CD4-positive, alpha-beta T cell treated with Interleukin-4 for 4 hours (primary cell): ENCODE data around the gene TSPAN8.
"Not testable (repeated sequence)": the region's sequence is repeated elsewhere in the genome, so short reads cannot be mapped to it uniquely, and the experiment has no call there.

Experiments used
- DNase-seq: peaks from one replicate; pipeline ENCODE4 v3.0.0-alpha.2; 2020

Gene TSPAN8

DNA sequence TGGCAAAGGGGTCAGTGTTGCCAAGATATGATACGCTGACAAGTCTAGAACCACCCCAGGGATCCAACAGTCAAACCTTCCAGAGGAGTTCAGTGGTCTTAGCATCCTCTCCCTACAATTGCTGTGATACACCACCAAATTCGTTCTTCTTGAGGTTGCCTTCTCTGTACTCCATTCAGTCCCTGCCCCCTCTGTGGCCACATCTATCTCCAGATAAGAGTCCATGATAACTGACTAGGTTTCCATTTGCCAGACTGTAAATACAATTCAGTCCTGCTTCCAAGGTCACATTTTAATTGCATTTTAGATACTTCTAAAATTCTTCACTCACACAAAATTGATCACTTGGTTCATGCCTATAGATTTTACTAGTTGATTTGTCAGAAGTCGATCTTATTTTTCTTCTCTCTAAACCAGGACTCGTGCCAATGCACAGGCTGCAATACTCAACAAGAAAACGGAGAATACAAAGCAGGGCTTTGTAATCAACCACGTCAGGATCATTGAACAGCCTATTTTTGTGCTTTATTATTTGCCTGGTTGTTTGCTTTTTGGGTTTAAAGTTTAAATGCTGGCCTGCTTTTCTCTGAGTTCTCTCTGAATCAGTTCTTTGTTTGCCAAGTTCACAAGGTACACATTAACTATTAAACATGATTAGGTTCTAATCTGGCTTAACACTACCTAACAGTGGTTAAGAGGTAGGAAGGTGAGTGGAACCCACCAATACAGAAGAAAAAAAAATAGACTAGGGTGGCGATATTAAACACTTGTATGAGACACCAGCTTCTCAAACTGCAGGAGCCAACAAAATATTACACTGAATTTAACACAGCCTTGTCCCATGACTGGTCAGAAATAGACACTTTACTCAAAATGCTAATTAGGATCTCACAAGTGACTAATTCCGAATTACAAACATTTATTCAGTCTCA lies 5.3 kb upstream of the TSPAN8 start:
- no peak for DNase-seq

DNA sequence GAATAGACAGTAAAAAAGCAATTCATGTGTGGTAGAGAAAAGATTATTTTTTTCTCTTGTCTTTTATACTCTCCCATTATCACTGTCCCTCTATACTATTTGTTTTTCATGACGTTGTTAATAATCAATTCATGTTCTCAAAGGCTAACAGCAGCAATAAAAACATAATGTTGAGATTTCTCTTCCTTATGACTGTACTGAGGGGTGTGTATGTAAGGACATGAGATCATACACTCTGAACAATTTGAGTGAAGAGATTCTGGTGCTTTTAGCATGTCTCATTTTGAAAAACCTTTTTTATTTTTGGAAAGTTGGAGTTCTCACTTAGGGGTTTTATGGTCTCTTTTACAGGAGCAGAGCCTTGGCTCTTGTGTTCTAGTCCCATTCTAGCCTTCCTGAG lies 3.8 kb upstream of the TSPAN8 start:
- no peak for DNase-seq

DNA sequence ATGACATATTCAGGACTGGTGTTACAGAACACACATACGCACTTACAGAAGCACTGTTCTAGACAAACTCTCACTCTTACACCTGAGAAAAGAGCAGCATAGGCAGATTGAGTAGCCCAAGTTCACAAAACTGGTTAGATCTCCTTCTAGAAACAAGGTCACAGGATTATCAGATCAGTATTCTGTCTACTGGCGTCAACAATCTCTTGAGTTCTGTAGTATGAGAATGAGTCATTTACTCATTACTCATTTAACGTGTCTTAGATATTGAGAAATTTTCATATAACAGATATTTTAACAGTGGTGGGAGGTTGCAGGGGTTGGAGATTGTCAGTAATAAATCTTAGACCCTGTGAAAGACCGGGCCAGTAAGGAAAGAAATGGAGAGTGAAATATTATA lies 2.8 kb upstream of the TSPAN8 start:
- no peak for DNase-seq

DNA sequence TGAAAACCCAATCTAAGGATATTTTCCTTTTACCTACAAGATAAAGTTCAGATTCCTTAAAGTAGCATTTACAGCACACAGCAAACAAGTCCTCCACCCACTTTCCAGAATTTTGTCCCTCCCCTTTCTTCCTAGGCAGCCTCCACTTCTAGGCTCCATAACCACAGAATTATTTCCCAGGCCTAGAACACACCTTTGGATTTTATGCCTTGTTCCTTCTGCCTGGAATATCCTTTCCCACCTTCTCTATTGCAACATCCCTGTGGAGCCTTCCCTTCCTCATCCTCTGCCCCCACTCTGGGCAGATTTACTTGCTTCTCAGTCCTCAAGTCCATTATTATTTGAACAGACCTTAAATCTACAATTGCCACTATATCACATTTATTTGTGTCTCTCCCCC lies 2.1 kb upstream of the TSPAN8 start:
- no peak for DNase-seq

DNA sequence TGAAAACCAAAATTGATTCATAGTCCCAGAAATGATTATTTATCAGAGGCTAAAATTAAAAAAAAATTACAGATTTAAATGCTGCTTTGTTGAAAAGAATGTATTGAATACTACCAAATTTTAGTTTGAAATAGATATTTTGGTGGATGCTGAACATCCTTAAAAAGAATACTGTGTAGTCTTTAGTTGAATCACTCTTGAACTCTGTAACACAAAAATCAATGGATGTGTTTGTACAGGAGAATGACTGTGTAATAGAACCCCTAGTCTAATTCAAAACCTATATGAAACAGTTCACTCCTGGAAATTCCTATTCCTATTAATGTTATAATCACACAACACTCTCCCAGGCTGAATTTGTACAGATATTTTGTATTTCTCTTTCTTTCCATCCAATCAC lies 1.5 kb upstream of the TSPAN8 start:
- DNase-seq = no peak

DNA sequence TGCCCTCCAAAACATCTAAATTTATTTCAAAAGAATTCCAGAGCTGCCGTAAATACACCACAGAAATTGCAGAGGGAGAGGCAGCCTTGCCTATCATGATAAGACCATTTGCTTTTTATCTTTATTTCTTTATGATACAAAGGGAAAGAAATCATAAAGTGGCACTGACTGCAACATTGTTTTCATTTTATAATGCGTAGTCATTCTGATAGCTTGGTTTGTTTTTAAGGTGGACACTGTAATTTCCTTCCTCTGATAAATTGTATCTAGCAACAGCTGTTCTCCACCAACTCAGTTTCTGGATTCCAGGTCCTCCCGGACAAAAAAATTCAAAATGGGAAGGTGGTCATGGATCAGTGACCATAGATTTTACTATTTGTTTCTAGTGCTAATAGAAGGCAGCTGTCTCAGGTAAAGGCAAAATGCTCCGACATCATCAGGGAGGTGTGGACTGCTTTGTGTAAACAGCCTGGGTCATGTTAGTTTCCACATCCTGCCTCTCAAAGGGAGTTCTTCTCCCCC lies 623 bp upstream of the TSPAN8 start:
- DNase-seq = no peak

DNA sequence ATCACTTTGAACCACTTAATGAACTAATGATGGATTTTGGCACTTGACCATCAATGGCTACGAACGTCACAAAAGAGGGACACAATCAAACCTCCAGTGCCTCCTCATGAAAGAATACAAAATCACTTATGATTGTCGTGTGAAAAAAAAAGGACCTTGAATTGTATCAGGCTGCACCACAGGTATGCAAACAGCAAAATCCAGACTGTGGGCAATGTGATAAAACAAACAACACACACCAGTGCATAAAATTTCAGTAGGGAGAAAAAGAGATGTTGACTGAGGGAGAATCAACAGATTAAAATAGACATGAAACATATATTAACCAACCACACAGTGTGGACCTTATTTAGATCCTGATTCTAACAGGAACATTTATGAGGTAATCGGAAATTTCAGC lies 2.6 kb downstream of the TSPAN8 start:
- DNase-seq = no peak

DNA sequence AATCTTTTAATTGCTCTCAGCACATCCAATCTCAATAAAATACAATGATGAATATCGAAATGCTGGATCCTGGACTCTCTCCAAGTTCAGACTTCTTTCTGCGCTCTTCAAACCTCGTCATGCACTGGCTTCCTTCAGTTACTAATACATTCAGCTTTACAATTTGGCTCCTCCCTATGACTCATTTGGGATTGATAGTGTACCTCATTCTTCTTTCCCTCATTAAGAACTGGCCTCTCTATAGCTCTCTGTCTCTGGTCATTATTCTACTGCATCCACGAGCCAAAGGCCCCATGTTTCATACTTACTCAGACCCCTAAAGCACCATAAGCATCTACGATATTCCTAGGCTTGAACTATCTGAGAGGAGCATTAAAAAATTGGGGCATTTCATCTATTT lies 4.9 kb downstream of the TSPAN8 start:
- DNase-seq = no peak

DNA sequence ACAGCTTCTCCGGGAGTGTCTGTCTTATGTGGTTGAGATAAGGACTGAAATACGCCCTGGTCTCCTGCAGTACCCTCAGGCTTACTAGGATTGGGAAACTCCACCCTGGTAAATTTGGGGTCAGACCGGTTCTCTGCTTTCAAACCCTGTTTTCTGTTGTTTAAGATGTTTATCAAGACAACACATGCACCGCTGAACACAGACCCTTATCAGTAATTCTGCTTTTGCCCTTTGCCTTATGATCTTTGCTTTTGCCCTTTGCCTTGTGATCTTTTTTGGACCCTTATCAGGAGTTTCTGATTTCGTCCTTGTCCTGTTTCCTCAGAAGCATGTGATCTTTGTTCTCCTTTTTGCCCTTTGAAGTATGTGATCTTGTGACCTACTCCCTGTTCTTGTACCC lies 7.8 kb downstream of the TSPAN8 start:
- not testable (repeated sequence) for DNase-seq

DNA sequence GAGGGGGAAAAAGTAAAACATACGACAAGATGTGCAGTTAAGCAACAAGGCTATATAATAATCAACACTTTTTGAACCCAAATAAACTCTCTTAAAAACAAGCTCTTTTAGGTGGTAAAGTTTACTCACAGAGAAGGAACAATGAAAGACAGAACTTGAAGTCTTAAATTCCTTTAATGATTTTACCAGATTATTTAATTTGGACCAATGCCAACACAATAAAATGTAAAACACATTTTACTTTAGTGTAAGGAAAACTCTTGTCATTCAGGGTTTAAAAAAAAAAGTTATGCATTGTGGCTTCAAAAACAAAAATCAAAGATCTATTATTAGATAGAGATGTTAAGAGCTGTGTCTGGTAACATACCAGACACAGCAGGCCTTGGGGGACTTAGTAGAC lies 13.1 kb downstream of the TSPAN8 start:
- DNase-seq = no peak

DNA sequence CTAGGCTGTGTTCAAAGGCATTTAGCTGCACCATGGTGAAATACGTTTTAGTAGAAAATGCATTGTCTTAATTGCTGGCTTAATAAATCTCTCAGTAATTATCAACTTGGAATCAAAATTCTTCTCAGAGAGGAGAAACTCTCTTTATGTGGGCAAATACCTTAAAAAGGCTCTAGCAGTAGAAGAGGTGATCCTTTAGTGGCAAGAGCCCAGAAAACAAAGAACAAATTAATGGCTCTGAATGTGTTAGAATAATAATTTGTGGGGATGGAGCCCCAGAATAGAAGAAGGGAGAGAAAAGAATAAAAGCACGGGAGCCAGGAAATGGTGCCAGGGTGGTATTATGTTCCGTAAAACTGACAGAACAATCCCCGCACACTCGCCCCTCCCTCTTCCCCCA lies 14.8 kb downstream of the TSPAN8 start:
- DNase-seq = no peak

DNA sequence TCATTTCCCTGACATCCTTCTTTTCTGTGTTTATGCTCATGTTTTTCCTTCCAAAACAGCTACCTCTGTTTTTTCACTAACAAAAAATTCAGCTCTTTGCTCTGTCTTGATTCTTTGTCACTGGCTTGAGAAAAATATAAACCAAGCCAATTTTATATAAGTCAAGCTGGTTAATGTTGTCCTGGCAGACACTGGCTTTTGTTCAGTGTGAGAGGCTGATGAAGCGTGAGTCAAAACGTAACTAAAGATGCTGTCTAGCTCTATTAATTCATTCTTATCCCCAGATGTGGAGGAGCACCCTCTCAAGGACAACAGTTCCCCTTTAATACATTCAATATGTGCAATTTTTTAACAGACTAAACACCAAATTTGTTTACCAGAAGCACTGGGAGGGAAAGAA lies 15.8 kb downstream of the TSPAN8 start:
- no peak for DNase-seq

DNA sequence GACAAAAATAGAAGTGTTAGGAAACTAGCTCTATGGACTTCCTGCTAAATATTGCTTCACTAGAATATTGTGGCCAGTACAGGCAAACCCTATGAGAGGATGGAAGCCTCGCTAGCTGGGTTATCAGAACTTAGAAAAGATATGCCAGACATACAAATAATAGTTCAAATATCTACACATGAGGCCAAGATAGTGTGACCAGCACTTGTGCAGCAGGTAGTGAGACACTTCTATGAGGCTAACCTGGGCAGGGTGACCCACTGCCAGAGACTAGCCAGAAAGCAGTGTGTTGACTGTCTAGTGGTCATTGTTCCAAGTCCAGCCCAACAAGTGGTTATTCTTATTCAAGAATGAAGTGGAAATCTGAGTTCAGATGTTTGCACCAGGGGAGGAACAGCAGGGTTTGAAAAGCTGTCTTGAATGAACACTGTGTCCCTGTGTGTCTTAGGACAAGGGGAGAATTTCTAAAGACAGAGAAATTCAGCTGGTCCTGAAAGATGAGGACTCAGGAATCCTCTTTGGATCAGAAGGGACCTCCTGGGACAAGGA lies 16.3 kb downstream of the TSPAN8 start:
- DNase-seq = no peak

DNA sequence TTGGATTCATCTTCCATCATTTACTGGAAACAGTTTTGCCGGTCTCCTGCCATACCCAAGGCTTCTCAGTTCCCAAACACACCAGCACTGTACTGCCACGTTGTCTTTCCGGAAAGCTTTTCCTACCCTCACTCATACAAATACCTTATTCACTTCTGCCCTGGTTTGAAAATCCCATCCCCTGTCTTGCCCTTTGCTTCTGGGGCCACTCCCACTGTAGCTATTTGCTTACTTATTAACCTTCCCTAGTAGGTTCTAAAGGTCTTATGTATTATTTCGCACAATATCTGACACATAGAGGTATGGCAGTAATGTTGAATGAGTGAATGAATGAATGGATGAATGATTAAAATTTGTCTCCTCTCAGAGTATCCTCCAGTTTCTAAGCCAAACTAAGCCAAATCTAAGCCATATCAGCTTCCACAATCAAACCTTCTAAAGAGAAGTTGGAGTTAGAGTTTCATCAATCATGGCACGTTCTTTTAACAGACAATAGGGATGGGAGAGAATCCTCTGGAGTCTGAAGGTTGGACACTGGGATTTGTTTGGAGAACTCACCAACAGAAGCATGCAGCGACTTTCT lies 18.6 kb downstream of the TSPAN8 start:
- DNase-seq = no peak

DNA sequence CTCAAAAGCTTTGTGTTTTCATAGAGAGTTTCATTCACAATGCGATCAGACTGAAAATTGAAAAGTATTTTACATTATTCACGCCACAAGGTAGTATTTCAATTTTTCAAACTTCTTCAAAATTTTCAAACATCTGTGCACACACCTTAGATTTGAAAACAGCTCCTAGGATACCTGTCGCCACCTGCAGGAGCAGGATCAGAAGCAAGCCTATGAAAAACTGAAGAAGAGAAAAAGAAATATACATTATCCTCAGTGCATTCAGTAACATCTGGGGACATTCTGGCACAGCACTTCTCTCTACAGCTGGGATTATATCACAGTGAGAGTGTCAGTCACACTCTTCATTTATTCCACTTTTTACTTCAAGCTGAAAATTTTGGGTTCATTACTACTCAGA lies 19.8 kb downstream of the TSPAN8 start:
- DNase-seq = no peak

DNA sequence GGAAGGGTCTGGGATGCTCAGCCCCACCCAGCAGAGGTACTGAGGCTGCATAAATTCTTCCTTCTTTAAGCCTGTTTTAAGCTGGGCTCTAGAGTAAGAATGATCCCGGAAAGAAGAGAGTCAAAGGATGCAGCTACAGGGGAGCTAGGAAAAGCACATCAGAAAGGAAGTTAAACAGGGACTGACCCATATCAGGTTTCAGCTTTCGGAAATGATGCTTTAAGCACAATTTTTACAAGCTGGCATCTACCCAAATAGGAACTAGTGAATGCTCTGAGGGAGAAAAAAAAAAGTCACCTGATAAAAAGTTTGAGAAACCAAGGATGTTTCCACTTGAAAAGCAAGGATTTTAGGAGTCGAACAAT lies 22.0 kb downstream of the TSPAN8 start:
- no peak for DNase-seq

DNA sequence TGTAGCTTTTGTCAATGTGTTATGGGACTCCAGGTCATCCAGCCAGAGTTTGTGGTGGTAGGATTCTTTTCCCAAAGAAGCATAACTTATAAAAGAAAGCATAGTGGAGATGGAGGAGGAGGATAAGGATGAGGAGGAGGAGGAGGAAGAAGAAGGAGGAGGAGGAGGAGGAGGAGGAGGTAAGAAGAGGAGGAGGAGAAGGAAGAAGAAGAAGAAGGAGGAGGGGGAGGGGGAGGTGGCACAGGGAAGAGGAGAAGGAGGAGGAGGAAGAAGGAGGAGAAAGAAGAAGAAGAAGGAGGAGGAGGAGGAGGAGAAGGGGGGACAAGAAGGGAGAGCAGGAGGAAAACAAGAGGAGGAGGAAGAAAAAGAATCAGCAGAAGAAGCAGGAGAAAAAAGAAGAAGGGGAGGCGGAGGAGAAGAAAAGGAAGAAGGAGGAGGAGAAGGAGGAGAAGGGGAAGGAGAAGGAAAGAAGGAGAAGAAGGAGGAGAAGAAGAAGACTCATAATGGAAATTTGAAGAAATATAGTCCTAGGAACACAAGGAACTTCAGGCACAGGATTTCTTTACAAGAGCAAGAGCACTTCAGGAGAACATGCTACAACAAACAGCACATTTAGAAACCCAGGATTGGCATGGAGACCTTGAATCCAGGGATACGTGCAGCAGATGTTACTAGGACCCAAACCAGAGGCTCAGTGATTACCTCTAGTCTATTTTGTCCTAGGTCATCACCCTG lies 22.6 kb downstream of the TSPAN8 start:
- no peak for DNase-seq

DNA sequence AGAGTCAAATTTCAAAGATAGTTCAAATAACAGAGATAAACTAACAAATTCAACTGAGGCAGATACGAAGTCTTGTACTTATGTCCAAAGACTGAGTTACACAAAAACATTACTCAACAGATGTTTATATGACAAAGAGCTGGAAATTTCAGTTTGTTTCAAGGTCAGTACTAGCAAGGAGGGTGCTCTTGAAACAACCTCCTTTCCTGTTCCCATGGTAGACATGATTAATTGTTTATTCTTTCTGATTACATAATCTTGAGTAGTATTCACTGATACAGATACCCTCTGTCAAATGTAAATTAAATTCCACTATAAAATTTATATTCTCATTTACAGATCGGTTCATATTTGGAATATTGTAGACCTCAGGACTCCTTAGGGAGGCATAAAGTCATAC lies 23.4 kb downstream of the TSPAN8 start:
- no peak for DNase-seq

DNA sequence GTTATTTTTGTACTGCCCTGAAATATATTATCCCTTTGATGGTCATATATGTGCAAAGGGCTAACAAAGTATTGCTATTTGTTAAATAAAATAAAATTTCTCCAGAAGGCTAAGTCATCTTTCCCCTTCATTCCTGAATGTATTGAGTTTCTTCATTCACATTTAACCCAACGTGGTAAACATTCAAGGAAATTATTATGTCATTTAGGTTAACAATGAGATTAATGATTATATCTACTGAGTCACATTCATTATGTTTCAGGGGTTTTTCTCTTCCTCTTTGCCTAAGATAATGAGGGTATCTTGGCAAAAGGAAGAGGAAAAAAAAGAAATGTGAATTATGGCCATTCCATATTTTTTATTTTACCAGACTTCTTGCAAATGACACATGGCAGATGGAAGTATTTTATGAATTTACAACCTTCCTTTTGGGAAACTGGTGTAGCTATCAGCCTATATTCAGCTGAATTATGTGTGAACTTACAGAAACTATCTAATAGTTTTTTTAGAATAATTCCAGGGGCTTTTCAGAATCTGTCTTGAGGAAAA lies 27.2 kb downstream of the TSPAN8 start:
- DNase-seq = no peak

DNA sequence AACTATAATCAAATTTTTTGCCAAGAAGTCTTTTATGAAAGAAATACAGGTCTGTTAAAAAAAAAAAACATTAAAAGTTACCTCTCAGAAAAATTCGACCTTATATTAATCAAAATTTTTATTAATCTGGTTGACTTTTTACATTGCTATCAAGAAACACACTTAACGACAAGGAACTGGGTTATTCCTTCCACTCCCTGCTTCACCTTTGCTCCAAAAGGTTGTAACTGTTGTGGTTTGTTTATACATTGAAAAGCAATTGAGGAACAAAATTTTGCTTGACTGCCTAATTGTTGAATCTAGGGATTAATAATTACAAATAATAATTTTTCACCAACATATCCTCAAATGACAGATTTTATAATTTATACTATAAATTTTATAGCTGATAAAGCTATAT lies 28.4 kb downstream of the TSPAN8 start:
- DNase-seq = no peak

DNA sequence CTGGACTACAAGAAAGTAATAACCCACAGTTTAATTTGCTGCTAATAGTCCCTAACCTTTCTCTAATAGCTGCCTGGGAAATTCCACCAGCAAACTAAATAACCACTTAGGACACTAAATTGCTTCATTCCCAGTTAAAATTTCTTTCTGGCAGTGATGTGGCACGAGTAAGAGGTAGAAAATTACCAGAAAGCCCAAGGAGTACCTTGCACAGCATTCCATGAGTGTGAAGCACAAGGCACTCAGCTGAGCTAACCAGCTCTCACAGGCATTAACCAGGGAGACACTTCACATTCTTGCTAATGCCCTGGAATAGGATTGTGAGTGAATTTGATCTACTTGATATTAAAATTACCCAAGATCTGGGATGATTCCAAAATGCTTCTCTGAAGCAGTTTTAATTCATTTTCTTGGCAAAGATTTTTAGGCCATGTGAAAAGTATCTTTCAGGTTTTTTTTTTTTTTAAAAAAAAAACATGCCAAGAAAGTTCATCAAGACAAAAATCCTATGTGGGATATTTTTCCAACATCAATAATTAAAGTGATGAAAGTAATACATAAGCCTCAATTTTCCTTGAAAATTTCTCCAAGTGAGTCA lies 29.5 kb downstream of the TSPAN8 start:
- no peak for DNase-seq

DNA sequence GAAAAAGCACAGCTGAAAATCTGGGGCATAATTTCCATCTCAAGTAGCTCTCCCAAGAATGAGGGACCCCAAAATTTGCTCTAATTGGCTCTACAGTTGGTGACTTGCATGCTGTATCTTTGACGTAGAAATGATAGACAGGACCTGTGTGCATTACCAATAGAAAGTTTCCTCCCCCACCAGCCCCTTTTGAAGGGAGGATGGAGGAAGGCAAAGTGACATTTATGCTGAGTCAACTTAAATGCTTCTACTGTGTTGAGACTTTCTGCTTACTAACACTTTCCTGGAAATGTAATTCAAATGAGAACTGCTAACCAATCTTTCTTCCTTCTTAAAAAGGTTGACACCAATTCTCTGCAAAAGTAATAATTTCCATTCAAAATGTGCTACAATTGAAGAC lies 31.9 kb downstream of the TSPAN8 start:
- no peak for DNase-seq

DNA sequence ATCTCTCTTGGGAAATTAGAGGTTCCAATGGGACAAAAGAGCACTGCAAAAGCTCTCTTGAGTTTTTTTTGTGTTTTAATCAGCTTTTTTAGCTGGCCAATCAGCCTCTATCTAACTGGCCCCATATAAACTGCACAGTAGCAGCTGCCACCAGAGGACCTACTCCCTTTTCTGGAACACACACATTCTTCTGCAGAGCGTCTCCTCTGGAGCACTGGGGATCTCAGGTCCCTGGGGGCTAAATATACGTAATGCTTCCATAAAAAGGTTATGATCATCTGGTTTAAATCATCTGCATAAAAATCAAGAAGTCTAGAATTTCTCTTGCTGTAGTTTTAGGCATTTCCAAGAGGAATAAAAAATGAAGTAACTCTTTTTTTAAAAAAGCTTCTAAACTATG lies 32.3 kb downstream of the TSPAN8 start:
- DNase-seq = no peak
